Medulla oblongata (tissue), 1 donor: ENCODE results near the gene EIF5A2.
"Not testable (repeated sequence)": the region's sequence is repeated elsewhere in the genome, so short reads cannot be mapped to it uniquely, and the experiment has no call there.

Experiments
- DNase-seq: peaks from one replicate; pipeline ENCODE4 v3.0.0-alpha.2; 2015; ENCODE audit errors: extremely low spot score

EIF5A2 gene

GRCh38 chr3:170908235-170909116 lies at the start of gene EIF5A2:
Gene EIF5A2 (minus strand): TSS chr3:170908637. CDS start chr3:170907806, 831 bp downstream.
- peak; percentile 93 for DNase-seq

- DNase-seq: no peak
Measured at GRCh38 chr3:170956647-170957046, 48.2 kb upstream of the EIF5A2 start.

- DNase-seq: peak; percentile 64
Measured at GRCh38 chr3:170953736-170954135, 45.3 kb upstream of the EIF5A2 start.

GRCh38 chr3:170953229-170953628 lies 44.8 kb upstream of the EIF5A2 start:
- peak; percentile 42 for DNase-seq

- no peak for DNase-seq
Measured at GRCh38 chr3:170949211-170949610, 40.8 kb upstream of the EIF5A2 start.

- no peak for DNase-seq
Measured at GRCh38 chr3:170947018-170947769, 38.8 kb upstream of the EIF5A2 start.

- DNase-seq: no peak
Measured at GRCh38 chr3:170942011-170942410, 33.6 kb upstream of the EIF5A2 start.

- DNase-seq: no peak
Measured at GRCh38 chr3:170941551-170941950, 33.1 kb upstream of the EIF5A2 start.

GRCh38 chr3:170933039-170933438 lies 24.6 kb upstream of the EIF5A2 start:
- not testable (repeated sequence) for DNase-seq

- not testable (repeated sequence) for DNase-seq
Measured at GRCh38 chr3:170923553-170923952, 15.1 kb upstream of the EIF5A2 start.

- DNase-seq: no peak
Measured at GRCh38 chr3:170918715-170919114, 10.3 kb upstream of the EIF5A2 start.

- DNase-seq: no peak
Measured at GRCh38 chr3:170914690-170915089, 6.3 kb upstream of the EIF5A2 start.

GRCh38 chr3:170914212-170914611 lies 5.8 kb upstream of the EIF5A2 start:
- DNase-seq: no peak

- DNase-seq: no peak
Measured at GRCh38 chr3:170911051-170911450, 2.6 kb upstream of the EIF5A2 start.

GRCh38 chr3:170910542-170910941 lies 2.1 kb upstream of the EIF5A2 start:
- DNase-seq: no peak

- no peak for DNase-seq
Measured at GRCh38 chr3:170909129-170909903, 879 bp upstream of the EIF5A2 start.

GRCh38 chr3:170907637-170908234 lies 701 bp downstream of the EIF5A2 start:
- DNase-seq: peak; percentile 21

GRCh38 chr3:170905862-170906261 lies 2.6 kb downstream of the EIF5A2 start:
- no peak for DNase-seq

GRCh38 chr3:170903123-170903522 lies 5.3 kb downstream of the EIF5A2 start:
- DNase-seq: no peak

GRCh38 chr3:170899455-170899854 lies 9.0 kb downstream of the EIF5A2 start:
- DNase-seq: no peak

- DNase-seq: no peak
Measured at GRCh38 chr3:170897978-170898377, 10.5 kb downstream of the EIF5A2 start.

GRCh38 chr3:170897199-170897598 lies 11.2 kb downstream of the EIF5A2 start:
- not testable (repeated sequence) for DNase-seq
